Measurements from ENCODE around the gene IRGM. TPM values are rescaled to one million over a fixed set of nuclear protein-coding genes. Genes with fewer than 3 reads are reported as not detected.

IRGM gene
- total RNA-seq, 1 experiment from 2014 or later = 0.13 TPM

DNA sequence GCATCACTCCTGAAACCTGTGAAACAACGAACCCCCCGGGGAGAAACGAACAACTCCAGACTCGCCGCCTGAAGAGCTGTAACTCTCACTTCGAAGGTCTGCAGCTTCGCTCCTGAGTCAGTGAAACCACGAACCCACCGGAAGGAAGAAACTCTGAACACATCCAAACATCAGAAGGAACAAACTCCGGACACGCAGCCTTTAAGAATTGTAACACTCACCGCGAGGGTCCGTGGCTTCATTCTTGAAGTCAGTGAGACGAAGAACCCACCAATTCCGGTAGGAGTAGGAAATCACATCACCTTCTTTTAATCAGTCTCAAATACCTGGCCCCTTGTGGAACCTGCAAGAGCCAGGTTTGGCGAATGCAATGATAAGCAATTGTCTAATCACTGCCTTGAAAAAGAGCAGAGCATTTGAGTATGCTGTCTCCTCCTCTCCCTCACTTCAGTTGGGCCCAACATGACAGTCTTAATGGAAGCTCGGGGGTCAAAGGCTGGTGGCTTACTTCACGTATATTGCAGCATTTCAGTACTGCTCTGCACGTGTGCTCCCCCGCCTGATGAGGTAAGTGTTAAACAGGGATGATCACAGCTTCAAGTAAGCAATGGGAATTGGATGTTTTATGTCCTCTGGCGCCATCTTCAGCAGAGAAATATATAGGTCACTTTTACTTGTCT is 473 bp downstream of the IRGM start:
- H3K9ac ChIP-seq (ENCODE audit: extremely low read depth, insufficient read length, low read length) = no peak overlapping the region
- H3K4me2 ChIP-seq (ENCODE audit: insufficient read depth, insufficient read length, low read length) = no peak overlapping the region
- H3K23ac ChIP-seq (ENCODE audit: insufficient read length, low read depth, low read length) = no peak overlapping the region
- no peak overlapping the region for H3T11ph ChIP-seq (ENCODE audit: low read length)
- no peak overlapping the region for H2AK5ac ChIP-seq (ENCODE audit: insufficient read length, low read length)
- H2BK12ac ChIP-seq (ENCODE audit: insufficient read length, low read depth, low read length) = no peak overlapping the region
- H4K91ac ChIP-seq (ENCODE audit: insufficient read length, low read depth, low read length) = no peak overlapping the region
- H3K9me3 ChIP-seq (ENCODE audit: control insufficient read depth, low read depth, low read length) = no peaks in the 10 kb centered on the region
- Mint-ChIP-seq H3K36me3 (ENCODE audit: insufficient read depth in 1 of 3, low read depth in 3 of 3) (peaks cover 0 to 3% (median 0%) of the 10 kb centered on the region in 3 experiments; a peak in 2 of 7 replicates), H3K4me1 (peaks cover 7 to 8% of the 10 kb centered on the region in 2 experiments), H3K27me3 (ENCODE audit: low read depth) (peaks cover 10% of the 10 kb centered on the region), H3K4me3 (no peak overlapping the region), H3K9me3 (peaks cover 0 to 2% of the 10 kb centered on the region in 2 experiments; a peak in 2 of 5 replicates), H3K27ac (no peak overlapping the region)
- no peaks in the 10 kb centered on the region for H4K20me1 ChIP-seq (ENCODE audit: control insufficient read depth, insufficient read depth, insufficient read length)
- H4K5ac ChIP-seq (ENCODE audit: insufficient read length, low read depth, low read length) = no peak overlapping the region
- no peaks in the 10 kb centered on the region for H3K4me1 ChIP-seq (ENCODE audit: insufficient read depth, low read length)
- no peak overlapping the region for H3K27ac ChIP-seq (ENCODE audit: insufficient read length, low read depth, low read length)
- H3K18ac ChIP-seq (ENCODE audit: insufficient read length, low read depth, low read length) = peak overlapping the region; percentile 28
- no peak overlapping the region for H3K14ac ChIP-seq (ENCODE audit: insufficient read depth, low read length)
- H3K27me3 ChIP-seq (ENCODE audit: insufficient read depth, low read length) = no peaks in the 10 kb centered on the region
- H3K56ac ChIP-seq (ENCODE audit: insufficient read length, low read depth, low read length) = no peak overlapping the region
- H3K79me1 ChIP-seq (ENCODE audit: insufficient read depth, low read depth, low read length, poor library complexity, severe bottlenecking) = no peaks in the 10 kb centered on the region
- no peak overlapping the region for H2BK20ac ChIP-seq (ENCODE audit: low read depth, low read length, poor library complexity, severe bottlenecking)
- peak; percentile 69 for DNase-seq
- no peak overlapping the region for H3K4ac ChIP-seq (ENCODE audit: low read depth, low read length)
- H2BK120ac ChIP-seq (ENCODE audit: low read depth, low read length, poor library complexity, severe bottlenecking) = no peak overlapping the region
- H2BK5ac ChIP-seq (ENCODE audit: insufficient read length, low read length) = no peak overlapping the region
- peak overlapping the region; percentile 66 for H2AFZ ChIP-seq (ENCODE audit: low read length)
- peak; percentile 86 for TF ChIP-seq CTCF (conservative IDR thresholded peaks at IDR 0.05)
- WGBS (ENCODE audit: extremely low coverage, insufficient read length, low lambda C conversion rate) = no CpG with 5 or more reads among the region's 22 CpGs
- no peak overlapping the region for H4K8ac ChIP-seq (replicated peaks; ENCODE audit: insufficient read length, low read depth, low read length)
- H3K23me2 ChIP-seq (ENCODE audit: insufficient read length, low read depth, low read length, poor library complexity, severe bottlenecking) = no peaks in the 10 kb centered on the region
- H3K79me2 ChIP-seq (ENCODE audit: insufficient read depth, low read length) = no peaks in the 10 kb centered on the region
- H2BK15ac ChIP-seq (ENCODE audit: low read depth, low read length) = no peak overlapping the region
